NOMO-1 treated with dmso at 0.1 percent for 144 hours (cell line): Measurements from ENCODE around the gene SAYSD1.
"Not testable (repeated sequence)": the region's sequence is repeated elsewhere in the genome, so short reads cannot be mapped to it uniquely, and the experiment has no call there.

ENCODE experiments used
- DNase-seq: peaks from one replicate; lab custom pipeline; 2025; ENCODE audit not compliant: unreplicated experiment; lab: John Stamatoyannopoulos, UW

SAYSD1 gene

DNA sequence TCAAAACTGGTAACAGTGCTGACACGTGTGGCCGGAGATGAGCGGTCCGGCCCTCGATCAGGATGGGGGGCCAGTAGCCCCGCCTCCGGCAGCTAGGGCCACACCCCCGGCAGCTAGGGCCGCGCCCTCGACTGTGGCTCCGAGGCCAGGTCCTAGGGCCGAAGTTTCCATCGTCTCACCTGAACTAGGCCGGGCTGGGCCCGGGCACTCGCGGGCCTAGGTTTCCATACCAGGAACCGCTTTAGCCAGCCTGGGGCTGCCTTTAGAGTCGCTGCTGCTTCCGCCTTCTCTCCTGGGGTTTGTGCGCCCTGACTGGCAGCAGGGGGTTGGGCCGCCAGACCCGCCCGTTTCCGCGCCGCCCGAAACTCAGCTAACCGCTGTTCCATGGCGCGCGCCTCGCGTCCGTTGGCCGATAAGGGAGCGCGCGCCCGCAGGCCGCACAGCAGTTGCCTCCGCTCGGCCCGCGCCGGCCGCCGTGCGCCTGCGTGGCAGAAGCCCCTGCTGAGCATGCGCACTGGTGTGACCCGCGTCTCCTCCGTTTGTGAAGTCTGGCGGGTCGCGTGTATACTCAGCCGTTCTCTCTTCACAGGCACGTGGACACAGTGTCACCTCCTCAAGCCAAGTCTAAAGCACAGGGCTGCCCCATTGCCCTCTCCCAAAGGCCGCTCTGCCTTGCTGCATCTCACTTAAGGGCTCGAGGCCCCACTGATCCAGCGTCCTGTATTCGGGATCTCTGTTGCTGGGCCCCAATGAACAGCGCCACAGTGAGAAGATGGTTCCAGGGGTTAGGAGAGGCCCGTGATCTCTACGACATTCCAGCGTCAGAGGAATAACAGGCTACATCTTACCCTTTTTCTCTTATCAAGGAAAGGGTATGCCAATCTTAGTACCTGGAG is at the start of gene SAYSD1:
SAYSD1 (minus strand) TSS at position 483 of the 896 bp plus-strand sequence; CDS start at position 386, 97 bp downstream.
- DNase-seq = peak; percentile 91

- no peak for DNase-seq
These were observed 42.5 kb upstream of the SAYSD1 start for GRCh38 chr6:39157511-39157910.

GRCh38 chr6:39156801-39157200 is 41.8 kb upstream of the SAYSD1 start:
- no peak for DNase-seq

GRCh38 chr6:39154705-39155104 is 39.7 kb upstream of the SAYSD1 start:
- DNase-seq = no peak

GRCh38 chr6:39153766-39154397 is 38.9 kb upstream of the SAYSD1 start:
- no peak for DNase-seq

- peak; percentile 39 for DNase-seq
These were observed 37.3 kb upstream of the SAYSD1 start for GRCh38 chr6:39152262-39152661.

- no peak for DNase-seq
These were observed 36.2 kb upstream of the SAYSD1 start for GRCh38 chr6:39151211-39151610.

GRCh38 chr6:39144481-39145173 is 29.6 kb upstream of the SAYSD1 start:
- no peak for DNase-seq

DNA sequence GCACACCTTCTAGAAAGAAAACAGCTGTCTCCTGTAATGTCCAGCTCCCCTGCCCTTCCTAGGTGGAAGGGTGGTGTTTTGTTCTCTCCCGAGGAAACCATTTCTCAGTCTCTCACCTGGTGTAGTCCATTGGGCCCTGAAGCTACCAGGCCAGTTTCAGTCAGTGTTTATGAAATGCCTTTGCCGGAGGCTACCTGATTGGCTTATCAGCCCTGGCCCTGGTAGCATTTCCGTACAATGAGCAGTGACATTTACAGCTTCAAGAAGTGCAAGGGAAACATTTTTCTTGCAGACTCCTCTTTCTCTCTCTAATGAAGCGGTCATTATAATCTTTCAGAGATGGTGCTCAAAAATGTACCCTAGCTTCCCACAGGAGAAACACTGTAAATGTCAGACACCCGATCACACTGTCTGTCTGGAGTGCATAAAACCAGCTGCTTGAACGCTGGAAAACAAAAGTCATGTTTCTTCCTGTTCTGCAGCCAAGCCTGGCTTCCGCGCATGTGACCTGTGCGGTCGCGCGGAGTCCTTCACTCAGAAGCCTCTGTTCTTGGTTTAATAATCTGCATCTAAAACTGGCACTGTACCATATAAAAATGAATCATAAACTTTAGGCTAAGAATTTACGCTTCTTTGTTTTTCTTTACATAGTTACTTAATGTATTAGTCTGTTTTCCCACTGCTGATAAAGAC is 28.4 kb upstream of the SAYSD1 start:
- no peak for DNase-seq

- DNase-seq = no peak
These were observed 25.7 kb upstream of the SAYSD1 start for GRCh38 chr6:39140556-39141167.

- no peak for DNase-seq
These were observed 22.3 kb upstream of the SAYSD1 start for GRCh38 chr6:39137245-39137644.

GRCh38 chr6:39136207-39136606 is 21.2 kb upstream of the SAYSD1 start:
- not testable (repeated sequence) for DNase-seq

DNA sequence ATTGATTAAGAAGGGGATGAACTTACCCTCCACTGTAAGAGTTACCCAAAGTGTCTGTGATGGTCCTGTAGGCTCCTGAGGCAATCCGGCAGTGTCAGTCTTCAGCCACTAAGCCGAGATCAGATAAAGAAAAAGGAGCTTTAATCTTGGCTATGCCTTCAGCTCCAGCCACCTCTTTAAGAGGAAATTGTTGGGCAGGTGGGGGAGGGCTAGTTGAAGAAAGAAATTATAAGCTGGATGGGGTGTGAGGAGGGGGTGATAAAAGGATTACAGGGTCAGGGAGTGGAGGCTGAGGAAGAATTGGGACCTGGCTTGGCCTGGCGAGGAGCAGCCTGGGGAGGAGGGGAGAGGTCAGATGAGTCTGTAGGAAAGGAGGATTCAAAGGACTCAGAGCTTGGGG is 19.8 kb upstream of the SAYSD1 start:
- not testable (repeated sequence) for DNase-seq

GRCh38 chr6:39130691-39131090 is 15.7 kb upstream of the SAYSD1 start:
- no peak for DNase-seq

DNA sequence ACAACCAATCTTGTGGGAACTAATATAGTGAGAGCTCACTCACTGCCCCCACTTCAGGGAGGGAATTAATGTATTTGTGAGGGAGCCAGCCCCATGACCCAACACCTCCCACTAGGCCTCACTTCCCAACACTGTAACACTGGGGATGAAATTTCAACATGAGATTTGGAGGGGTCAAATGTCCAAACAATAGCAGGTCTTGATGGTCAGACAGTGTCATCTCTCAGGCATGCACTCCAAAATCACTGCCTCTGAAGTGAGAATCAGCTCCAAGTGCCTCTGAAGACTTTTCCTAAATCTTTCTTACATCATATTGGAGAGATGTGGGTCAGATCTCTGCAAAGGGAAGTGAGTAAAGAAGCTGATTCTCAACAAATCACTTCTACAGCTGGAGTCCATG is 13.8 kb upstream of the SAYSD1 start:
- no peak for DNase-seq

DNA sequence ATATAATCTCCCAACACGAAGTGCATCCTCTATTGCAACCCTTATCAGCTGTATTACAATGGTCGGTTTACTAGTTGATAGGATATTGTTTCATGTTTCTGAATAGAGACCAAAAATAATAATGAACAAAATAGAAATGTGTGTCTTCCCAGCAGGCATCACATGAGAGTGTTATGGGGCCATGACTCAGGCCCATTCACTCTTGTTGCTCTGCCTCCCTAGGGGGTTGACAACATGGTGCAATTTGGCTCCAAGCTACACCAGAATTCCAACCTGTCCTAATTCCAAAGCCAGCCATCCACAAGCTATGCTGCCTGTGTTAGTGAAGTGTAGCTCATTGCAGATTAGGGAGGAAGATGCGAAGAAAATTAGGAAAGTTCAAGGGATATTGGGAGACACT is 13.1 kb upstream of the SAYSD1 start:
- no peak for DNase-seq

DNA sequence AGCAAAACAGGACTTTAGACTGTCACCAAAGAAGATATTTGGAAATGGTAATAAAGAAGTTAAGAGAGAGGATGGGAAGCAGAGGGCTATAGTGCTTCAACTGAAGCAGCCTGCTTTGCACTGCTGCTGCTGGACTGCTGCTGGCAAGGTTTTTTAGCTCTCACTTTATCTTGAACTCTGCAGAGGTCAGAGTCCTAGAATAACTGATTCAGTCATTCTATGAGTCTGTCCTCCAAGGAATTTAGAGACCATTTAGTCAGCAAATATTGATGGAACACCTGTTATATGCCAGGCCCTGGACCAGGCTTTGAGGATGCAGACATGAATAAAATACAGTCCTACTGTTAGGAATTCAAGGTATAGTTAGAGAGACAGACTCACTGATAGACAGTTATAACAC is 9.1 kb upstream of the SAYSD1 start:
- DNase-seq = no peak

DNA sequence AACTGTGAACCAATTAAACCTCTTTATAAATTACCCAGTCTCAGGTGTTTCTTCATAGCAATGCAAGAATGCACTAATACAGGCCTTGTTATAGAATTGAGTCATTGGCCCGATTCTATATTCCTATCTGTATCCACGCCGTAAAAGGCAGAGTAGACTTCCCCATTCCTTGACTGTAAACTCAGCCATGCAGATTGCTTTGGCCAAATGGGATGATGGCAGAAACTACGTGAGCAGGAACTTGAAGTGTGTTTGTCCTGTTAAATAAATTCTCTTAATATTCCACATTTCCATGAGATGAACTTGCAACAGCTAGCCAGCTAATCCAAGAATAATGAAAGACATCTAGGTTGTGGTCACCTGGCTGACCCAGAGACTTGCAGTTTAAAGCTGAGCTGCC is 3.9 kb upstream of the SAYSD1 start:
- no peak for DNase-seq

DNA sequence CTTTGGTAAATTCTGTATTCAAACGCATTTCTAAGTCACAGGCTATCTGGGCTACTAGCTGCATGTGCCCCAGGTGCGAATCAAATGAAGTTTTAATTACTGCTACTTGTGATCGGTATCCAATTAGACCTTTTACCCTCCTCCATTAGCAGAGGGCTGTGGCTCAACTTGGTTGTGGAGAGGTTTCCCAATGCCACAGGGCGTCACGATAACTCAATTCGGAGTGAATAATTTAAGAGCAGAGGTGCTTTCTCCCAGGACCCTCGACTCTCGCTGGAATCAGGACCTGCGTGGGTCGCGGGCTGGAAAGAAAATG is 640 bp downstream of the SAYSD1 start:
- DNase-seq = no peak

DNA sequence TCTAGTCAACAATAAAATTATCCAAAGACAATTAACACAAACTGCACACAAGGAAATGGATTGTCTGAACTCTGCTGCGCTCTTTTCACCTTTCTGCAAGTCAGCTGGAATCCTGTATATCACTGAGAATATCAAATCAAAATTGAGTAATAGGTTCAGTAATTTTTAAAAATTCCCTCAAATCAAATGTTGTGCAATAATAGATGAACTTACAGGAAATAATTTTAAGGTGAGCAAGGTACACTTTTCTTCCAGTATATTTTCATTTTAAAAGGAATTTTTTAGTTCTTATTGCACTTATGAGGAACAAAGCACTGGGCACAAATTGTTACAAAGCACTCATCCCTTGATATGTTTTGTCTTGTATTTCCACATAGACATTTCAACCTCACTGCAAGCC is 1.2 kb downstream of the SAYSD1 start:
- DNase-seq = no peak

GRCh38 chr6:39111280-39111679 is 3.7 kb downstream of the SAYSD1 start:
- DNase-seq = no peak
